B cell (primary cell): Measurements from ENCODE around the gene NANOS3. TPM values are rescaled to one million over a fixed set of nuclear protein-coding genes. Genes with fewer than 3 reads are reported as not detected.

ENCODE experiments used
- ATAC-seq: fragments of 200-7000 bp; cut with Tn5 transposase; one replicate; pipeline ENCODE4 v1.10.0; 2021; ENCODE audit warnings: low read depth, mild to moderate bottlenecking, moderate number of reproducible peaks, moderate library complexity
- CTCF ChIA-PET: fragments of 350-600 bp; sonication (Branson Sonifier 250); formaldehyde crosslinking; loops from one replicate; lab custom pipeline; 2021; ENCODE audit warnings: antibody characterized with exemption, inconsistent platforms; lab: Charles Lee
- POLR2A ChIA-PET: fragments of 350-600 bp; sonication (Branson Sonifier 250); formaldehyde crosslinking; loops from one replicate; lab custom pipeline; 2021; ENCODE audit warnings: antibody characterized with exemption; lab: Charles Lee
- DNase-seq: peaks from one replicate; pipeline ENCODE4 v3.0.0; 2013
- H2AFZ ChIP-seq: 2 replicates; pipeline ENCODE4 v1.6.1; 2012; ENCODE audit warnings: mild to moderate bottlenecking, low read depth, low read length; ENCODE audit not compliant: insufficient read depth, poor library complexity, severe bottlenecking
- H3K27ac ChIP-seq, 2 donors: 1 replicate in 1 of 2; 2 replicates in 1 of 2; pipeline ENCODE4 v1.5.1; 2012 to 2013; ENCODE audit warnings: low read length in 2 of 2, mild to moderate bottlenecking in 2 of 2, moderate library complexity in 1 of 2
- H3K27me3 ChIP-seq, 4 experiments: fragments of 200-600 bp in 1 of 4; sonication (generic) in 1 of 4; replicated peaks in 1 of 4; 1 replicate in 2 of 4; 2 replicates in 2 of 4; pipeline versions ENCODE4 v1.6.1 to v1.7.0; 2013 to 2016; ENCODE audit warnings: low read length in 3 of 4, mild to moderate bottlenecking in 2 of 4, mixed read lengths in 1 of 4, moderate library complexity in 1 of 4; ENCODE audit not compliant: insufficient read depth in 4 of 4, control insufficient read depth in 3 of 4; ENCODE audit errors: control extremely low read depth in 1 of 4
- H3K36me3 ChIP-seq, 2 experiments: replicated peaks in 1 of 2; 1 replicate in 1 of 2; 2 replicates in 1 of 2; pipeline versions ENCODE4 v1.6.1 to v1.7.1; 2013; ENCODE audit warnings: low read length in 1 of 2; ENCODE audit not compliant: insufficient read depth in 2 of 2, control insufficient read depth in 1 of 2; ENCODE audit errors: control extremely low read depth in 1 of 2, extremely low read depth in 1 of 2
- H3K4me1 ChIP-seq, 2 donors: fragments of 200-600 bp in 1 of 2; sonication (generic) in 1 of 2; 1 replicate in 1 of 2; 2 replicates in 1 of 2; pipeline versions ENCODE4 v1.5.1 to v1.6.1; 2013 to 2017; ENCODE audit warnings: low read length in 2 of 2; ENCODE audit not compliant: control insufficient read depth in 2 of 2, insufficient read depth in 2 of 2
- H3K4me2 ChIP-seq: replicated peaks from 2 replicates; pipeline ENCODE3; 2012; ENCODE audit warnings: mild to moderate bottlenecking, low read depth, low read length; ENCODE audit not compliant: poor library complexity, severe bottlenecking
- H3K4me3 ChIP-seq, 5 experiments: fragments of 200-600 bp in 1 of 5; sonication (generic) in 1 of 5; 1 replicate in 3 of 5; 2 replicates in 2 of 5; pipeline versions ENCODE4 v1.5.1 to v1.7.0; 2011 to 2016; ENCODE audit warnings: low read length in 4 of 5, mild to moderate bottlenecking in 4 of 5, low read depth in 2 of 5, control low read depth in 1 of 5, moderate library complexity in 1 of 5; ENCODE audit not compliant: insufficient read depth in 1 of 5; ENCODE audit errors: control extremely low read depth in 1 of 5, extremely low read depth in 1 of 5
- H3K79me2 ChIP-seq: fragments of 200-600 bp; sonication (generic); one replicate; pipeline ENCODE4 v1.6.0; 2016; ENCODE audit warnings: low read length; ENCODE audit not compliant: control insufficient read depth, insufficient read depth
- H3K9ac ChIP-seq: fragments of 200-600 bp; sonication (generic); 2 replicates; pipeline ENCODE4 v1.6.1; 2017; ENCODE audit warnings: mild to moderate bottlenecking, low read length, moderate library complexity
- H3K9me3 ChIP-seq, 3 donors: one replicate each; pipeline versions ENCODE4 v1.6.1 to v1.7.1; 2013; ENCODE audit warnings: low read length in 2 of 3; ENCODE audit not compliant: control insufficient read depth in 2 of 3, insufficient read depth in 1 of 3; ENCODE audit errors: control extremely low read depth in 1 of 3
- H4K20me1 ChIP-seq: 2 replicates; pipeline ENCODE4 v1.6.0; 2012; ENCODE audit warnings: mild to moderate bottlenecking, low read length; ENCODE audit not compliant: insufficient read depth, control insufficient read depth, poor library complexity, severe bottlenecking
- H3K27ac Mint-ChIP-seq: one replicate; pipeline ENCODE4 v1.8.0; 2021; ENCODE audit warnings: mixed read lengths
- H3K27me3 Mint-ChIP-seq: one replicate; pipeline ENCODE4 v1.8.0; 2021; ENCODE audit warnings: mixed read lengths
- H3K4me1 Mint-ChIP-seq: one replicate; pipeline ENCODE4 v1.8.0; 2021; ENCODE audit warnings: mixed read lengths
- H3K4me3 Mint-ChIP-seq: one replicate; pipeline ENCODE4 v1.8.0; 2021; ENCODE audit warnings: mixed read lengths
- H3K9me3 Mint-ChIP-seq: one replicate; pipeline ENCODE4 v1.8.0; 2022; ENCODE audit warnings: mixed read lengths; ENCODE audit not compliant: insufficient read depth
- EZH2 ChIP-seq: IDR thresholded peaks from 2 replicates; pipeline ENCODE4 v1.6.1; 2012; ENCODE audit warnings: borderline replicate concordance, low read depth, mild to moderate bottlenecking, moderate library complexity, low read length; ENCODE audit not compliant: insufficient read depth, poor library complexity, severe bottlenecking
- WGBS: methylation state at CpG from one replicate; pipeline ENCODE4 v1.1.5; 2013; ENCODE audit warnings: missing lambda C conversion rate; ENCODE audit not compliant: insufficient coverage; 5-methylcytosine and 5-hydroxymethylcytosine counted together
- intact Hi-C: fragments of 100-400 bp; cut with micrococcal nuclease; formaldehyde crosslinking; loops from one replicate; pipeline ENCODE4 v1.10.0; 2022
- polyA plus RNA-seq: library from polyadenylated mRNA; depleted of rRNA; stranded (reverse); fragments of >200 nt; gene quantifications from 2 replicates; pipeline ENCODE4 v1.2.3, GENCODE V29; 2012
- total RNA-seq, 2 donors: library from RNA; stranded (reverse); fragments of 120-200 nt in 1 of 2; gene quantifications; 1 replicate in 1 of 2; 2 replicates in 1 of 2; pipeline versions ENCODE4 v1.2.3 to v1.2.4, GENCODE V29; 2013 to 2022
- TF ChIP-seq, protein P1 (sequence below): fragments of 200-600 bp; IDR thresholded peaks from one replicate; pipeline ENCODE4 v1.8.0; 2022; ENCODE audit warnings: antibody characterized with exemption, mild to moderate bottlenecking

Gene NANOS3
- total and polyA plus RNA-seq, 2 donors (not counting 1 experiment from before 2014, with no cell fraction given): 0.49 TPM; not detected in 1

DNA sequence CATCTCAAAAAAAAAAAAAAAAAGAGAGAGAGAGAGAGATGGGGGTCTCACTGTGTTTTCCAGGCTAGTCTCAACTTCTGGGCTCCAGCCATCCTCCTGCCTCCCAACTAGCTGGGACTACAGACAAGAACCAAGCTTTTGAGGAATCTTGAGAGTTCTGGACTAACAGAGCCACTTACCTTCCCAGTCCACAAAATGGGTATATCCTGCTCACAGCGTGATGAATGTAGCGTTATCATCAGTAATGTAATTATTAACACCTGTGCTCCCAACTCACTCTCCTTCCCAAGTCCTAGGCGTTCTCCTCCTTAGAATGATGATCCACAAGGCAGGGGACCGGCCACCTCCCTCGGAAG, 4.6 kb upstream of the NANOS3 start:
- intact Hi-C loops: no loop called here
- H3K9ac ChIP-seq: peak overlapping the region; percentile 54
- H2AFZ ChIP-seq: peak overlapping the region; percentile 76
- no peaks in the 10 kb centered on the region for H3K36me3 ChIP-seq
- ATAC-seq: no peak
- no peak overlapping the region for H3K27ac ChIP-seq
- peaks cover 32% of the 10 kb centered on the region for H3K27me3 Mint-ChIP-seq
- TF ChIP-seq, protein P1, sequence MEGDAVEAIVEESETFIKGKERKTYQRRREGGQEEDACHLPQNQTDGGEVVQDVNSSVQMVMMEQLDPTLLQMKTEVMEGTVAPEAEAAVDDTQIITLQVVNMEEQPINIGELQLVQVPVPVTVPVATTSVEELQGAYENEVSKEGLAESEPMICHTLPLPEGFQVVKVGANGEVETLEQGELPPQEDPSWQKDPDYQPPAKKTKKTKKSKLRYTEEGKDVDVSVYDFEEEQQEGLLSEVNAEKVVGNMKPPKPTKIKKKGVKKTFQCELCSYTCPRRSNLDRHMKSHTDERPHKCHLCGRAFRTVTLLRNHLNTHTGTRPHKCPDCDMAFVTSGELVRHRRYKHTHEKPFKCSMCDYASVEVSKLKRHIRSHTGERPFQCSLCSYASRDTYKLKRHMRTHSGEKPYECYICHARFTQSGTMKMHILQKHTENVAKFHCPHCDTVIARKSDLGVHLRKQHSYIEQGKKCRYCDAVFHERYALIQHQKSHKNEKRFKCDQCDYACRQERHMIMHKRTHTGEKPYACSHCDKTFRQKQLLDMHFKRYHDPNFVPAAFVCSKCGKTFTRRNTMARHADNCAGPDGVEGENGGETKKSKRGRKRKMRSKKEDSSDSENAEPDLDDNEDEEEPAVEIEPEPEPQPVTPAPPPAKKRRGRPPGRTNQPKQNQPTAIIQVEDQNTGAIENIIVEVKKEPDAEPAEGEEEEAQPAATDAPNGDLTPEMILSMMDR: no peak
- TF ChIP-seq EZH2: no peak
- H3K4me1 Mint-ChIP-seq: peaks cover 7% of the 10 kb centered on the region
- H3K9me3 Mint-ChIP-seq: no peaks in the 10 kb centered on the region
- ChIA-PET CTCF (interaction anchor here (1.0 to 2.7 kb wide), 5 partner anchors 10 to 476 kb away, joined by 3 to 14 read pairs (median 3); no protein-coding TSS in a partner anchor), POLR2A (interaction anchor here (0.6 kb wide), 3 partner anchors 11 to 35 kb away, joined by 3 to 5 read pairs (median 4); no protein-coding TSS in a partner anchor)
- peaks cover 12 to 13% of the 10 kb centered on the region in 2 donors for H3K4me1 ChIP-seq
- H3K9me3 ChIP-seq: peaks cover 0 to 4% (median 0%) of the 10 kb centered on the region in 3 donors
- no peaks in the 10 kb centered on the region for H4K20me1 ChIP-seq
- no peak overlapping the region for H3K27ac Mint-ChIP-seq
- H3K27me3 ChIP-seq: peaks cover 0 to 61% (median 4%) of the 10 kb centered on the region in 4 experiments
- no peaks in the 10 kb centered on the region for H3K79me2 ChIP-seq
- WGBS: 93% methylated on average over 2 of the region's 5 CpGs
- H3K4me3 ChIP-seq: peak overlapping the region in 3 of 5 experiments; percentile 35 to 63 (median 39)
- peak overlapping the region; percentile 83 for H3K4me3 Mint-ChIP-seq
- no peak for DNase-seq
- peak overlapping the region; percentile 95 for H3K4me2 ChIP-seq

DNA sequence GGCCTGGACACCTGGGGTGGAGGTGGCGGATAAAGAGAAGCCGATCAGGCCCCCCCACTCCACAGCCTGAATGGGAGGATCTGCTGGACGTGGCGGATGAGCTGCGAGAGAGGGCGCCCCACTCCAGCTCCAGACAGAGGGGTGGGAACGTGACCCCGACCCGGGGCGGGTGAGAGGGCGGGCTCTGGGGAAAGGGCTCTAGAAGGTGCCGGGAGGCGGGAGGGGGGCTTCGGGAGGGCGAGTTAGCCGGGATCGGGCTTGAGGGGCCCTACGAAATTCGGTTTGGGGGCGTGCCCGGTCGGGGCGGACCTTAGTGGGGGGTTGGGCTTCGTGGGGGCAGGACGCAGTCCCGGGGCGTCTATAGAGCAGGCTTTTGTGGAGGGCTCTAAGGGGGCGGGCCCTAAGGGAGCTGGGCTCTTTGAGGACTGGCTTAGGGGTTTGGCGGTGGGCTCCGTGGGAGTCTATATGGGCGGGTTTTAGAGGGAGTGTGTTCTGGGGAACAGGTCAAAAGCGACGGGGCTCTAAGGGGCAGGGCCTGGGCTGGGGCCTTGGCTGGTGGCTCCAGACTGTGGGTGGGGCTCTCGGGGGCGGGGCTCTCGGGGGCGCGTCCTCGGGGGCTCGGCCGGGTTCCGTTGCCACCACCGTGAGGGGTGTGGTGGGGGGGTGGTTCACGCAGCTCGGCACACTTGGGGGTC, 4.1 kb upstream of the NANOS3 start:
- H3K4me3 Mint-ChIP-seq: peak overlapping the region; percentile 83
- peak overlapping the region; percentile 54 for H3K9ac ChIP-seq
- peak overlapping the region; percentile 95 for H3K4me2 ChIP-seq
- H2AFZ ChIP-seq: peak overlapping the region; percentile 76
- no peaks in the 10 kb centered on the region for H3K79me2 ChIP-seq
- peaks cover 27% of the 10 kb centered on the region for H3K27me3 Mint-ChIP-seq
- H3K36me3 ChIP-seq: no peaks in the 10 kb centered on the region
- intact Hi-C loops: no loop called here
- no peaks in the 10 kb centered on the region for H3K9me3 Mint-ChIP-seq
- TF ChIP-seq, protein P1: no peak
- TF ChIP-seq EZH2: no peak
- no peak overlapping the region for H3K27ac ChIP-seq
- POLR2A ChIA-PET: interaction anchor here (0.6 kb wide), 3 partner anchors 12 to 35 kb away, joined by 3 to 5 read pairs (median 4); no protein-coding TSS in a partner anchor
- WGBS: under 1% methylated on average over 40 of the region's 45 CpGs
- peak; percentile 83 for ATAC-seq
- peaks cover 0 to 4% (median 0%) of the 10 kb centered on the region in 3 donors for H3K9me3 ChIP-seq
- H3K27me3 ChIP-seq: peaks cover 0 to 59% (median 2%) of the 10 kb centered on the region in 4 experiments
- no peak overlapping the region for H3K27ac Mint-ChIP-seq
- peaks cover 12 to 13% of the 10 kb centered on the region in 2 donors for H3K4me1 ChIP-seq
- no peaks in the 10 kb centered on the region for H4K20me1 ChIP-seq
- peak overlapping the region in 4 of 5 experiments; percentile 13 to 63 (median 37) for H3K4me3 ChIP-seq
- peak; percentile 67 for DNase-seq
- CTCF ChIA-PET: interaction anchor here (0.6 to 2.7 kb wide), 5 partner anchors 10 to 475 kb away, joined by 3 to 14 read pairs (median 3); no protein-coding TSS in a partner anchor
- H3K4me1 Mint-ChIP-seq: peaks cover 7% of the 10 kb centered on the region
